ENCODE measurements around the gene POFUT1.

POFUT1 gene

DNA sequence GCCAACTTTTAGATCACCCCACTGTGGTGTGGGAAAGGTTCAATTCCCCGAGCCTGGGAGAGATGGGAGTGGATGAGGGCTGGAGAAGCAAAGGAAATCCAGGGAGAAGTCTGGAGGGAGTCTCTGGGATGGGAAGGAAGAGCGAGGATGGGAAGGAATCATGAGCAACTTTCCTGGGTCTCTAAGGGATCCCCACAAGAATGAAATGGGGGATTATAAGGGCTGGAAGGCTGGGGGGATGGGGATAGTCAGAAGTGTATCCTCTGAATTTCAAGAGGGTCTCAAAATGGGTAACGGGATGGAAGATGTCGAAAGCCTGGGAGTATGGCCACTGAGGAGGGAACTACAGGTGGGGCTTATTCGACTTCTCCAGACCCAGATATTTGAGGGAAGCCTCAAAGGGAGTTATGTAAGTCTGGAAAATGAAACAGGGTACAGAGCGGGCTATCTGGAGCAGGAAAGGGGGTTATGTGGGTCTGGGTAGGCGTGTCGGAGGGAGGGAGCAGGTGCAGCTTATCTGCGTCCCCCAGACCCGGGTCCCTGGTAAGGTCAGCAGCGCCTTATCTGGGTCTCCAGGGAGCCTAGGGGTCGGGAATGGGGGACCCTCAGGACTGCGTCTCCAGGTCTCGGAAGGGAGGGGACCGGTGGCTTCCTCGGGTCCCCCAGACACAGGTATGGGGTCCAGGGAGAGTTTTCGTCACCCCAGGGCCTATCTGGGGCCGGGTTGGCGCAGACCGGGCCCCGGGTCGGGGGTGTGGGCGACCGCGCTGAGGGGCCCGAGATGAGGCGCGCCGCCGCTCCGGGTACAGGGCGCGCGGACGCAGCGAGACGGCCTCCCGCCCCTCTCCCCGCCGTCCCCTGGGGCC lies 687 bp upstream of the POFUT1 start:
- no peak for DNase-seq (ENCODE audit: low read depth)

DNA sequence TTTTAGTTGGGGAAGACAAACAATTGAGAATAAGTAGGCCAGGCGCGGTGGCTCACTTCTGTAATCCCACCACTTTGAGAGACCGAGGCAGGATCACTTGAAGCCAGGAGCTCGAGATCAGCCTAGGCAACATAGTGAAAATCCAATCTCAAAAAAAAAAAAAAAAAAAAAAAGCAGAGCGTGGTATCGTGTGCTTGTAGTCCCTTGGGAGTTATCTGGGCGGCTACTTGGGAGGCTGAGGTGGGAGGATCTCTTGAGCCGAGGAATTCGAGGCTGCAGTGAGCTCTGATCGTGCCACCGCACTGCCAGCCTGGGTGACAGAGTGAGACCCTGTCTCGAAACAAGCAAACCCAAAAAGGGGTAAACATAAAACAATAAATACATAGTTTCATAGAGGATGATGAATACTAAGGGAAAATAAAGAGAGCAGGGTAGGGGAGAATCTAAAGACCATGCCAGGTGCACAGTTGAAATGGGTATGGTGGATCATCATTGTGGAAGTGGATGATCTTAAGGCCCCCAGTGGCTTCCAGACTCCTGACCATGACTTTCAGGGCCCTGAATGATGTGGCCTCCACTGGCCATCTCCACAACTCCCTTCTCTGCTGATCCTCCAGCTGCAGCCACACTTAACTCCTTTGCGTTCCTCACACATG lies 947 bp downstream of the POFUT1 start:
- no peak for DNase-seq (ENCODE audit: low read depth)

DNA sequence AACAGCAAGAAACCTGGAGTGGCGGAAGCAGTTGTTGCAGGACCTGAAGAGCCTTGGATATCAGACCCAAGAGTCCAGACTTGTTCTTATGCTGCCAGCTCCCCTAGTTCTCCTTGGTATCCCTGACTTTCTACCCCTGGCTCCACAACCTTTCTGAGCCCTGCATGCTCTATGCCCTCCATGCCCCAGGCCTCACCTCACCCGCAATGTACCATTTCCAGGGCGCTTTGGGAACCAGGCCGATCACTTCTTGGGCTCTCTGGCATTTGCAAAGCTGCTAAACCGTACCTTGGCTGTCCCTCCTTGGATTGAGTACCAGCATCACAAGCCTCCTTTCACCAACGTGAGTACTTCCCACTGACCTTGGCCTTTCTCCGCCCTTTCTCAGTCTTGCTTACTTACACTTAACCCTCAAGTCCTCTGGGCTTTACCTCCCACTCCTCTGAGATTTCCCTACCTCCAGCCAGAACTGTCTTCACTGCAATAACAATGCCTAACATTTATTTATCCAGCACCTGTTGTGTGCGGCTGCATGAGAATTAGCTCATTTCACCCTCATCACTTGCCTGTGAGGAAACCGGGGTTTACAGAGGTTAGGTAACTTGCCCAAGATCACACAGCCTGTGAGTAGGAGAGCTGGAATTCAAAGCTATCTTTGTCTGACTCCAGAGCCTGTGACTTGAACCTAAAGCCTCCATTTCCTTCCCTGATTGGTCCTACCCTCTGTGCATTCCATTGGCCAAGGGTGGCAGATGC lies 2.3 kb downstream of the POFUT1 start:
- no peak for DNase-seq (ENCODE audit: low read depth)

DNA sequence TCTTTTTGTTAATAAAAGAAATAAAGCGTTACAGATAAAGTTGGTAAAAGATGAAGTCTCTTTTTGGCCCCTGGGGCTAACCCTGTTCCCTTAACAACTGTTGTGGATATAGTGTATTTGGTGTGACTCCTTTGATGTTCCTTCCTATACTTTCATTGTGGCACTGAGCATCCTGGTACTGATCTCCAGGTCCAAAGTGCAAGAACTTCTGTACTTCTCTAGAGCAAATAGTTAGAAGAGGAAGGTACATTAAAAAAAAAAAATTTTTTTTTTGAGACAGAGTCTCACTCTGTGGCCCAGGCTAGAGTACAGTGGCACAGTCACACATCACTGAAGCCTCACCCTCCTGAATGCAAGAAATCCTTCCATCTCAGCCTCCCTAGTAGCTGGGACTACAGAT lies 6.2 kb downstream of the POFUT1 start:
- DNase-seq (ENCODE audit: low read depth): no peak

DNA sequence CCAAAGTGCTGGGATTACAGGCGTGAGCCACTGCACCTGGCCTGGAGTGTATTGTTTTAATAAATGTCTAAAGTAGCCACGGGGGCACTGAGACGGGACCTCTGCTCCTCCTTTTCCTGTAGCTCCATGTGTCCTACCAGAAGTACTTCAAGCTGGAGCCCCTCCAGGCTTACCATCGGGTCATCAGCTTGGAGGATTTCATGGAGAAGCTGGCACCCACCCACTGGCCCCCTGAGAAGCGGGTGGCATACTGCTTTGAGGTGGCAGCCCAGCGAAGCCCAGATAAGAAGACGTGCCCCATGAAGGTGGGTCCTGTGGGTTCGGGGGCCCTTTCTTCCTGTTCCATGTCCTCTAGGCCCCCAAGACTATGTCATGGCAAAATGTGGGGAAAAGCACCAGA lies 7.5 kb downstream of the POFUT1 start:
- DNase-seq (ENCODE audit: low read depth): no peak

DNA sequence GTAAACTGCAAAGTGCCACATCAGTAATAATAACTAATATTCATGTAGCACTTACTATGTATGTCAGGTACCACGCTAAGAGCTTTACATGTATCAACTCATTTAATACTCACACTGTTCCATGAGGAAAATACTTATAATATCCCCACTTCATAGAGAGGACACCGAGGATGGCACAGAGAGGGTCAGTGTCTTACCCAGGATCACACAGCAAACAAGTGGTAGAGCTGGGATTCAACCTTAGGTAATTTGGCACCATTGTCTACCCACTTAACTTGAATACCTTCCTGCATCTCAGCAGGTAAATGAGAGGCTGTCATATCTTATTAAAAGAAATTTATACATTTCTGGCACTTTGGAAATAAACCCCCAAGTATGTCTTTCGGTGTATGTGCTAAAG lies 8.0 kb downstream of the POFUT1 start:
- DNase-seq (ENCODE audit: low read depth): no peak

DNA sequence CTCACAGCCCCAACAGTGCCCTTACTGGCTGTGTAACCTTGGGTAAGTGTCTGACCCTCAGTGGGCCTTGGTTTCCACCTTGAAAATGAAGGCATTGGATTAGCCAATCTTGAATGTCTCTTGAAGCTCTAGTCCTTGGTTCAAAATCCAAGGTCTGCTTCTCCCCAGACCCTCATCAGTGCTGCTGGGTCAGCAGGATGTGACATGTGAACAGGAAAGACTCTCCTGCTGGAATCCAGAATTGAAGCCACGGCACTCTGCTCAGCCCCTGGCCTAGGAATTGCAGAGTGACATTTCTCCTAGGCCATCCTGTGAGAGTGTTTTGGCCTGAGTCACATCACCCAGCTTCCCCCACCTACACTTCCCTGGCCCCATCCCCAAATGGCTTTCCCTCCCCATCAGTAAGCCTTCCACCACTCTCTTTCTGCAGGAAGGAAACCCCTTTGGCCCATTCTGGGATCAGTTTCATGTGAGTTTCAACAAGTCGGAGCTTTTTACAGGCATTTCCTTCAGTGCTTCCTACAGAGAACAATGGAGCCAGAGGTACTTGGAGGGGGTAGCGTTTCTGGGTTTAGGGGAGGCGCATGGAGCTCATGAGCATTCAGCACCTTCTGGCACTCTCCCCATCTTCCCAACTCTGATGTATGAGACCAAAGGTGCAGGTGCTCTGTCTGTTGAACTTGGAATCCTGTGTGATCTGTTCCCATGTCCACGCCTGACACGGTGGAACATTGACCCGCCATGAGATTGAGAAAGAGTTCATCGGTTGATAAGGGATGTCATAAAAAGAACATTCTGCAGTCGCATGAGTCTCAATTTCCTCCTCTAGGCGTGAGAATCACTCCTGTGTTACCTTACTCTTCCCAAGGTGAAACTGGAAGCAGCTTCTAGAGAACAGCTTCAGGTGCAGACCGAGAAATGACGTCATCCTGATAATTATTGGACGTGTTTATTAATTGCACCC lies 8.8 kb downstream of the POFUT1 start:
- no peak for DNase-seq (ENCODE audit: low read depth)

DNA sequence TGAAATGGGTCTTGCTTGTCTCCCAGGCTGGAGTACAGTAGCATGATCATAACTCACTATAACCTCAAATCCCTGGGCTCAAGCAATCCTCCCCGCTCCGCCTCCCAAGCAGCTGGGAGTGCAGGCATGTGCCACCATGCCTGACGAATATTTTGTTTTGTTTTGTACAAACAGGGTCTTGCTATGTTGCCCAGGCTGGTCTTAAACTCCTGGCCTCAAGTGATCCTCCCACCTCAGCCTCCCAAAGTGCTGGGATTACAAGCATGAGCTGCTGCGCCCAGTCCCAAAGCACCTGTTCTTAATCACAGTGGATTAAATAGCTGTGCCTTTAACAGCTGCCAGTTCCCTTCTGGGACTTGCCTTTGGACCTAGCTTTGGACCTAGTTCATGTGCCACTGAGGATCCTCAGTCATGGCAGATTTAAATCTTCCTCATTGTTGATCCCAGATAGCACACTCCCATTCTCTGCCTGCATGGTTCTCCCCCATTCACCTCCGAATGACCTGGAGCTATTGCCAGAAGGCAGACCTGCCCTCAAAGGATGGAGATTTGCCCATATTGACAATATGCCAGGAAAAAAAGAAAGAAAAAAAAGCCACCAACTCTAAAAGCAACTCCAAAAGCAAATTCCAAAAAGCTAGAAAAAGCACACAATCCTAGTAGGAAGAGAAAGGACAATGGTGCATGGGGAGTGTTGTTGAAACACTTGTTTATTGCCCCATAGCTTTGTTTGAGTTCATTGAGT lies 10.6 kb downstream of the POFUT1 start:
- no peak for DNase-seq (ENCODE audit: low read depth)

DNA sequence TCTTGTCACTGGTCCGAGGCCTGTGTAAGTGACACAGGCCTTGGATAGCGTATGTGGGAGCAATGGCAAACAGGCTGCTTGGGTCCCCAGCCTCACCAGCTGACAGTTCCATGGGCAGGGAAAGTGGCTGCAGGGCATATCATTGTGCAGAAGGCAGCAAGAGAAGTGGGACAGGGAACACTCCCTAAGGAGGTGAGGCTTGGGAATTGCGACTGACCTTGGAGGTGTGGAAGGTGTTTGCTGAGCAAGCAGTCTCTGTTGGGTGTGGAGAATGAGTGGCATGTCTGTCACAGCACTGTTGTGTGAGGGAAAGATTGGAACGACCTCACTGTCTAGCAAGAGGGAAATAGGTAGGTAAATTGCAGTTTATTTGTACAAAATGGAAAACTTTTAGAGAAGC lies 16.8 kb downstream of the POFUT1 start:
- no peak for DNase-seq (ENCODE audit: low read depth)

DNA sequence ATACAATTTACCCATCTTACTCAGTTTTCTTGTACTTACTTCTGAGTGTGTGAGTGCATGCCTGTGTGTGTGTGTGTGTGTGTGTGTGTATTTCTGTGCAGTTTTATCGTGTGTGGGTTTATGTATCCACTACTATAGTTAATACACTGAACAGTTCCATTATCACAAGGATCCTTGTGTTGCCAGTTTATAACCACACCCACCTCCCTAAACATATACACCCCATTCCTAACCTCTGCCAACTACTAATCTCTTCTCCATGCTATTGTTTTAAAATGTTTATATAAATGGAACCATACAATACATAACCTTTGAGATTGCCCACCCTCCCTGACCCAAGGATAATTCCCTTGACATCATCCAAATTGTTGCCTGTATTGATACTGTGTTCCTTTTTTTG lies 18.7 kb downstream of the POFUT1 start:
- DNase-seq (ENCODE audit: low read depth): no peak

DNA sequence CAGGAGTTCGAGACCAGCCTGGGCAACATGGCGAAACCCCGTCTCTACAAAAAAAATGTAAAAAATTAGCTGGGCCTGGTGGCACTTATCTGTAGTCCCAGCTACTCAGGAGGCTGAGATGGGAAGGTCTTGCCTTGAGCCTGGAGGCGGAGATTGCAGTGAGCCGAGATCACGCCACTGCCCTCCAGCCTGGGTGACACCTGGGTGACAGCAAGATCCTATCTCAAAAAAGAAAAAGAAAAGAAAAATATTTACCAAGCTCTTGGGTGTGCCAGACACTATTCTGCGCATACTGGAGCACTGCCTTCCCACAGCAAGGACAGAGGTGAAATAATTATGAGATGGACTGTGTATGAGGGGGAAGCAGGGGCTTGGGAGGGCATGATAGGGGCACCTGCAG lies 19.6 kb downstream of the POFUT1 start:
- DNase-seq (ENCODE audit: low read depth): no peak

DNA sequence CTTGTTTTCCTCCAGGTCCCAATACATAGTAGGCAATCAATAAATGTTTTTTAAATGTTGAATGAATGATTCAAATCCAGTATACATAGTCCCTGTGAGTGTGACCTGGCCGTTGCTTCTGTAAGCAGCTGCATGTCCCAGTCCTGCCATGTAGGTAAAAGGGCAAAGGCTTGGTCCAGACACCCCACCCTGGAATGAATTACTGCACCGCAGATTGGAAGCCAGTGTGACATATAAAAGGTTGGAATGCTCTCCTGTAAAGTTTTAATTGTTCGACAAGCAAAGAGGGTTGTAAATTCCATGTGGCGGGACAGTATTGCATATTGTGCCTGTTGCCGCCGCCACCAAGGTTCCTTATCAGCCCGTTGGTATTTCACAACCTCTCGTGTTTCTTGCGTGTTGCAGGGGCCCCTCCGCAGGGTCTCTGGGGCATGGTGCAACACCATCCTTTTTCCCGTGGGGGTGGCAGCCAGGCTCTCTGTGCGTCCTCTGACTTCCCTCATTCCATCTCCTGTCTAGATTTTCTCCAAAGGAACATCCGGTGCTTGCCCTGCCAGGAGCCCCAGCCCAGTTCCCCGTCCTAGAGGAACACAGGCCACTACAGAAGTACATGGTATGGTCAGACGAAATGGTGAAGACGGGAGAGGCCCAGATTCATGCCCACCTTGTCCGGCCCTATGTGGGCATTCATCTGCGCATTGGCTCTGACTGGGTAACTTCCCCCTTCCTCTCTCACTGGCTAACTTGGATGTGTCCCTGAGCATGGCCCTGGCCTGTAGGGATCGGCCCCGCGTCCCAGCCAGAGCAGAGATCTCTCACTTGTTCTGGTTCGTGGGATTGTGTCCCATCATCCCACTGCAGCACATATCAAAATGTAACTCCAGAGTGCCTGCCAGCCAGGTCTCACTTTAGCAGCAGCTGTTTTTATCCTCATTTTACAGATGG lies 20.3 kb downstream of the POFUT1 start:
- DNase-seq (ENCODE audit: low read depth): no peak

DNA sequence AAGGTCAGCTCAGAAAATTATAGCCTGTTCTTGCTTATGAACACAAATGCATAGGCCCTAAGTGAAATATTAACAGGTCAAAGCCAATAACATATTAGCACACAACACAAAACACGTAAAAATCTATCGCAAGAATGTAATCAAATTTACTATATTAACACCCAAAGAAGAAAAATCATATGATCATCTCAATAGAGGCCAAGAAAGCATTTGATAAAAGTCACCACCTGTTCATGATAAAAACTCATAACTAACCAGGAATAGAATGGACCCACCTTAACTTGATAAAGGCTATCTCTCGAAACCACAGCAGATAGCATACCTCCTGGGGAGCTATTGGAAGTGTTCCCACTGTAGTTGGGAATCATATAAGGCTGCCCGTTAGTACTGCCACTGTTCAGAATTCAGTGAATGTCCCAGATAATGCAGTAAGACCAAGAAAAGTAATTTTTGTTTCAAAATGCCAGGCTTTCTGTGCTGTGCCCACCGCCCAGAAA lies 21.6 kb downstream of the POFUT1 start:
- no peak for DNase-seq (ENCODE audit: low read depth)

DNA sequence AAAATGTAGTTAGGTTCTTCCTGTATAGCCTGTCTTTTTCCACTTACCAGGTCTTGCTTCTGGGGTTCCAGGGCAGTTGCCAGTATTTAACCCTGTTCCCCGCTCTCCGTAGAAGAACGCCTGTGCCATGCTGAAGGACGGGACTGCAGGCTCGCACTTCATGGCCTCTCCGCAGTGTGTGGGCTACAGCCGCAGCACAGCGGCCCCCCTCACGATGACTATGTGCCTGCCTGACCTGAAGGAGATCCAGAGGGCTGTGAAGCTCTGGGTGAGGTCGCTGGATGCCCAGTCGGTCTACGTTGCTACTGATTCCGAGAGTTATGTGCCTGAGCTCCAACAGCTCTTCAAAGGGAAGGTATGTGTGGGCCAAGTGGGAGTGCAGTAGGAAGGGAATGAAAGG lies 23.0 kb downstream of the POFUT1 start:
- no peak for DNase-seq (ENCODE audit: low read depth)

DNA sequence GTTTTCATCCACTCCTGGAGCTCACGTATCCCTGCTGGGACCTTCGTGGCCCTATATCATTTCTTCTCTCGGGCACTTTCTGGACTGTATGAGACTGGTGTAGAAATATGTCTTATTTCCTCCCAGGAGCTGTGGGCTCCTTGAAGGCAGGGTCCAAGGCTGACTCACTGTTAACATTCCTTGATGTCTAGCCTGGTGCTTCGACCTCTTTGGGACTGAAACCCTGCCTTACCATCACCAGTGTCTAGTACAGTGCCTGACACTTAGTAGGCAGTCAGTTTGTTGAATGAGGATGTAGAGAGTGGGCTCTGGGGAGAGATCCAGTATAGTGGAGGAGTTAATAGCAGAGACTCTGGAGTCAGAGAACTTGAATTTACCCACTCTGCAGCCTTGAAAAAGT lies 23.6 kb downstream of the POFUT1 start:
- no peak for DNase-seq (ENCODE audit: low read depth)

DNA sequence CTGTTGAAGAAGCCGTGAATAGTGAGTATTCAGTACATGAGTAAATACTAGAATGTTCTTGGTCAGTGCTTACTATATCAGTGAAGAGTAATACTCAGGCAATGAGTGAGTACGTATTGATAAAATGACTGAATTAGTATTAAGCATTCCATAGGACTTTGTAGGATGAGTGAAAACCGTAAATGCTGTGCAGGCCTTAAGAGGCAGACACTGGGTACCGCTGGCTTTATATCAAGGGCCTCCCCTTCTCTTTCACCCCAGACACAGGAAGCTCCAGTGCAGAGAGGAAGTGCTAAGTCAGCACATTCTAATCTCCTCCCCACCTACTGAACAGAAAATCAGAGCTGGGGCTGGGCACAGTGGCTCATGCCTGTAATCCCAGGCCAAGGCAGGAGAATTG lies 24.2 kb downstream of the POFUT1 start:
- no peak for DNase-seq (ENCODE audit: low read depth)

DNA sequence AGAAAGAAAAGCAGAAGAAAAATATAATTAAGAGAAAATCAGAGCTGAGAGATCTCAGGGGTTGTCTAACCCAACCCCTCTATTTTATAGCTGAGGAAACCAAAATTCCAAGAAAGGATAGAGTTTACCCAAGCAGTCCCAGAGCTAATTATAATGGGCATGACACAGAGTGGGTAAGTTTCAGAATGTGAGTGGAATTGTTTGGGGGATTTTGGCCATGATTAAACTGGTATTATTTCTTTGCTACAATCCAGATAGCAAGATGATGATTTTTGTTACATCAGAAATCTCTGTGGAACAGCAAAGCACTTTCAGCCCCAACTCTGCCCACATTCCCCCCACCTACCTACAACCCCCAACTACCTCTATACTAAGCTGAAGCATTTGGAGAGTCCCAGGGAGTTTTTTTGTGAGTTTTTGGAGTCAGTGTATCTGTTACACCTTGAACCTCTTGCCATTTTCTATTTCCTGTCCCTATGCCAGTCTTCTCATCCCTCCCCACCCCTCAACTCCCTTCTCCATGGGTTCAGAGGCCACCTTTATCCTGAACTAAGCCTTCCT lies 24.7 kb downstream of the POFUT1 start:
- DNase-seq (ENCODE audit: low read depth): no peak

DNA sequence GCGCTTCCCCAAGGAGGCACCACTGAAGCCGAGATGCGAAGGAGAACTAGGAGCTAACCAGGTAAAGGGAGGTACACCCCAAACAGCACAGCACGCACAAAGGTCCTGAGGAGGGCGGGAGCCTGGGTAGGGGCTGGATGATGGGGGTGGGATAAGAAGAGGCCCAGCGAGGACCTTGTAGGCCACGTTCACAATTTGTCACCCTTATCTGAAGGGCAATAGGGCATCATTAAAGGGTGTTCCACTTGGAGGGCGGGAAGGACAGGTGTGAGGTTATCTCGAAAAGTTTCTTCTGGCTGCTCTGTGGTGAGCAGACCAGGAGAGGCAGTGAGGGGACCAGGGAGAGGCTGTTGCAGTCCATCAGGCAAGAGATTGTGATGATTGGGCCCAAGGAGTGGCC lies 25.6 kb downstream of the POFUT1 start:
- DNase-seq (ENCODE audit: low read depth): no peak

DNA sequence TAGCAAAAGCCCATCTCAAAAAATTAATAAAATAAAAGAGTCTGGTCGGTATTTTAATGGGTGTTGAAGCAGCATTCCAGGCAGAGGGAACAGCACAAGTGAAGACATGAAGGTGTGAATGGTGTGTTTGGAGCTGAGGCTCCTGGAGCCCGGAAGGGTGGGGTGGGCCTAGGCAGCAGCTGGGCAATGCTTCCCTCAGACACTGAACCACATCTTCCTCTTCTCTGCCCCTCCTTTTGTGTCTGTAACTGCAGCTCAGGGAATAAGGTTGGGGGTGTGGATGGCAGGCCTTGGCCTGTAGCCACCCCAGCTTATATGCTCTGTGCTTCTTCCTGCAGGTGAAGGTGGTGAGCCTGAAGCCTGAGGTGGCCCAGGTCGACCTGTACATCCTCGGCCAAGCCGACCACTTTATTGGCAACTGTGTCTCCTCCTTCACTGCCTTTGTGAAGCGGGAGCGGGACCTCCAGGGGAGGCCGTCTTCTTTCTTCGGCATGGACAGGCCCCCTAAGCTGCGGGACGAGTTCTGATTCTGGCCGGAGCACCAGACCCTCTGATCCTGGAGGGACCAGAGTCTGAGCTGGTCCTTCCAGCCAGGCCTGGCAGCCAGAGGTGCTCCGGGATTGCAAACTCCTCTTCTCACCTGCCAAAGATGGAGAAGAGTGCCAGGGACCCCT lies 26.6 kb downstream of the POFUT1 start:
- no peak for DNase-seq (ENCODE audit: low read depth)

Measured in non-pigmented ciliary epithelial cell (primary cell).